ENCODE data around the gene PMM2.

DNA sequence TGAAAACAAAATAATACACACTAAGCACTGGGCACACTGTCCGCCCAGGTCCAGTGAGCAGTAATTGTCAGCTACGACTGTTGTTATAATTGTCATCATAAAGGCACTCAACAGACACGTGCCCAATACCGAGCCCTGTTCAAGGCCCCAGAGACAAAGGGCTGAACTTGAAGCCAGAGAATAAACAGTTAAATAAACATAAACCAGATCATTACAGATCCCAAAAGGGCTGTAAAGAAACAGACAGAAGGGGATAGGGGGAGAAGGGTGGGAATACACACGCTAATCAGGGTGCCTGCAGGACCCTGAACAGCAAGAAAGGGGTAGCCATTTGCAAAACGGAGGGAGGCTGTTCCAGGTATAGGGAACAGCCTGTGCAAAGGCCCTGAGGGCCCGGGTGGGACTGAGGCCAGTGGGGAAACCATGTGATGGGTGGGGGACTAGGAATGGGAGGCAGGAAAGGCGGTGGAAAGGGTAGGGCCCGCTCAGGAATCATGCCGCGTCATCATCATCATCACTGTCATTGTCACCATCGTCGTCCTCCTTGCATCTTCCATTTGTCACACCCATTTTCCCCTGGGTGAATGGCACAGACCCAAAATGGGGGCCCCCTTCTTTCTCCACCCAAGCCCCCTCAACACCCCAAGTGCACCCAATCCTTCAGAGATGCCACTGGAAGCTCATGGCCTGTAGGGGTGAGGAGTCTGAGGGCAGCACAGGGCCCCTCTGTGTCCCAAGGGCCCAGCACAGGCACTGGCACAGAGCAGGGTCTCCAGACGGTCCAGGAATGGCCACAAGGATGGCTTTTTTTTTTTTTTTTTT lies 64.9 kb downstream of the PMM2 start:
- TF ChIP-seq POLR2A (IDR thresholded peaks at IDR 0.05) (no peak), CTCF (IDR thresholded peaks at IDR 0.05) (no peak)

Data from transverse colon (tissue), 3 donors.